ENCODE data around the gene PPP2R5D.

- TF ChIP-seq PHF8 (IDR thresholded peaks at IDR 0.05; ENCODE audit: borderline replicate concordance, low read depth) = no peak
- TF ChIP-seq EP300 (IDR thresholded peaks at IDR 0.05) = no peak
- TF ChIP-seq USF2 (IDR thresholded peaks at IDR 0.05) = no peak
- TF ChIP-seq CEBPB (IDR thresholded peaks at IDR 0.05) = no peak
- TF ChIP-seq, protein P1, sequence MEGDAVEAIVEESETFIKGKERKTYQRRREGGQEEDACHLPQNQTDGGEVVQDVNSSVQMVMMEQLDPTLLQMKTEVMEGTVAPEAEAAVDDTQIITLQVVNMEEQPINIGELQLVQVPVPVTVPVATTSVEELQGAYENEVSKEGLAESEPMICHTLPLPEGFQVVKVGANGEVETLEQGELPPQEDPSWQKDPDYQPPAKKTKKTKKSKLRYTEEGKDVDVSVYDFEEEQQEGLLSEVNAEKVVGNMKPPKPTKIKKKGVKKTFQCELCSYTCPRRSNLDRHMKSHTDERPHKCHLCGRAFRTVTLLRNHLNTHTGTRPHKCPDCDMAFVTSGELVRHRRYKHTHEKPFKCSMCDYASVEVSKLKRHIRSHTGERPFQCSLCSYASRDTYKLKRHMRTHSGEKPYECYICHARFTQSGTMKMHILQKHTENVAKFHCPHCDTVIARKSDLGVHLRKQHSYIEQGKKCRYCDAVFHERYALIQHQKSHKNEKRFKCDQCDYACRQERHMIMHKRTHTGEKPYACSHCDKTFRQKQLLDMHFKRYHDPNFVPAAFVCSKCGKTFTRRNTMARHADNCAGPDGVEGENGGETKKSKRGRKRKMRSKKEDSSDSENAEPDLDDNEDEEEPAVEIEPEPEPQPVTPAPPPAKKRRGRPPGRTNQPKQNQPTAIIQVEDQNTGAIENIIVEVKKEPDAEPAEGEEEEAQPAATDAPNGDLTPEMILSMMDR (IDR thresholded peaks at IDR 0.05) = no peak
- TF ChIP-seq POLR2A (IDR thresholded peaks at IDR 0.05; ENCODE audit: low read length) = no peak
Measured at GRCh38 chr6:43011207-43011606, 26.8 kb downstream of the PPP2R5D start.
